HEK293T (cell line): ENCODE results near the gene LIPC.

ENCODE experiments used
- CTCF ChIA-PET: fragments of 350-600 bp; formaldehyde crosslinking; extraction: SDS; loops from one replicate; lab custom pipeline; 2021; ENCODE audit warnings: antibody characterized with exemption, inconsistent platforms; lab: Yijun Ruan, JAX
- POLR2A ChIA-PET: fragments of 350-600 bp; formaldehyde crosslinking; extraction: SDS; loops from one replicate; lab custom pipeline; 2020; ENCODE audit warnings: antibody characterized with exemption, inconsistent platforms; lab: Yijun Ruan, JAX
- DNase-seq: peaks from one replicate; pipeline ENCODE4 v3.0.0; 2012; ENCODE audit warnings: mixed read lengths; ENCODE audit errors: extremely low spot score
- ARNT ChIP-seq: fragments of 450-650 bp; IDR thresholded peaks from 2 replicates; pipeline ENCODE4 v1.6.1; 2017; ENCODE audit warnings: mild to moderate bottlenecking
- BHLHE40 ChIP-seq: fragments of 450-650 bp; IDR thresholded peaks from 2 replicates; pipeline ENCODE4 v1.6.1; 2016; ENCODE audit warnings: mild to moderate bottlenecking, moderate library complexity, borderline replicate concordance
- CTBP1 ChIP-seq: fragments of 450-650 bp; IDR thresholded peaks from 2 replicates; pipeline ENCODE4 v1.6.1; 2016; ENCODE audit warnings: borderline replicate concordance
- ELF4 ChIP-seq: fragments of 450-650 bp; IDR thresholded peaks from 2 replicates; pipeline ENCODE4 v1.6.1; 2017; ENCODE audit warnings: antibody characterized with exemption
- FOXA1 ChIP-seq: fragments of 450-650 bp; IDR thresholded peaks from 2 replicates; pipeline ENCODE4 v1.6.1; 2016; ENCODE audit warnings: mild to moderate bottlenecking
- FOXK2 ChIP-seq: fragments of 450-650 bp; IDR thresholded peaks from 2 replicates; pipeline ENCODE4 v1.6.1; 2016; ENCODE audit warnings: mild to moderate bottlenecking
- FOXM1 ChIP-seq: fragments of 450-650 bp; IDR thresholded peaks from 2 replicates; pipeline ENCODE4 v1.6.1; 2017; ENCODE audit warnings: mild to moderate bottlenecking, borderline replicate concordance
- HDGF ChIP-seq: fragments of 450-650 bp; IDR thresholded peaks from 2 replicates; pipeline ENCODE4 v1.6.1; 2017; ENCODE audit warnings: antibody characterized with exemption, borderline replicate concordance
- L3MBTL2 ChIP-seq: fragments of 450-650 bp; conservative IDR thresholded peaks from 2 replicates; pipeline ENCODE4 v1.6.1; 2016; ENCODE audit warnings: mild to moderate bottlenecking
- LEF1 ChIP-seq: fragments of 450-650 bp; IDR thresholded peaks from 2 replicates; pipeline ENCODE4 v1.6.1; 2017; ENCODE audit warnings: mild to moderate bottlenecking, borderline replicate concordance
- NFRKB ChIP-seq: fragments of 450-650 bp; IDR thresholded peaks from 2 replicates; pipeline ENCODE4 v1.6.1; 2016; ENCODE audit warnings: mild to moderate bottlenecking, moderate library complexity
- PKNOX1 ChIP-seq: fragments of 450-650 bp; IDR thresholded peaks from 2 replicates; pipeline ENCODE4 v1.6.1; 2016
- SP1 ChIP-seq: fragments of 450-650 bp; IDR thresholded peaks from 2 replicates; pipeline ENCODE4 v1.6.1; 2017
- SUZ12 ChIP-seq: fragments of 450-650 bp; IDR thresholded peaks from 2 replicates; pipeline ENCODE4 v1.6.1; 2016; ENCODE audit warnings: mild to moderate bottlenecking
- TARDBP ChIP-seq: fragments of 450-650 bp; IDR thresholded peaks from 2 replicates; pipeline ENCODE4 v1.6.1; 2016
- ZNF384 ChIP-seq: fragments of 450-650 bp; IDR thresholded peaks from 2 replicates; pipeline ENCODE4 v1.6.1; 2016

LIPC gene

DNA sequence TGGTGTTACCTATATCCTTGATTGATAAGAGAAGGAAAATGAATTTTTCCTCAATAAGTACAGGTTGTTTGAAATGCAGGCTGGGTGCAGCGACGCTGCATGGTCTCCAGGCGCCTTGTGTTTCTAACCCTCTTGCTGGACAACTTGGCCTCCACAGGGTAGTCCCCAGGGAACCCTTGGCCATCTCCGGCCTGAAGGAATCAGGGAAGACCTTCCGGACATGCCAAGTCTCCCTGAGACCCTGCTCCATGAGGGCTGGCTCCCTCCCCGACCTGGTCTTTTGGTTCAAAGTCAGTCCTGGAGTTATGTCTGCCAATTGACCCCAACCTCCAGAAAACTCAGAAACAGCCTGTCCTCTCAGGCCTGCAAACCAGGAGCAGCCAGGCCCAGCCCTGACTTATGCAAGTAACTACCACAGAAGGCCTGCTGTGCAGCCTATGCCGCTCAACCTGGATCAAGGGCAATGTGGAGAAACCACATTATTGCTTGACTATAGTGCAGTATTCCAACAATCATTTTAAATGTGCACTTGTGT is 98.3 kb downstream of the LIPC start:
- TF ChIP-seq HDGF (no peak), BHLHE40 (no peak), CTBP1 (no peak), FOXK2 (no peak), SP1 (no peak), TARDBP (no peak), L3MBTL2 (no peak), FOXA1 (no peak), ZNF384 (no peak)
- no peak for DNase-seq
- ChIA-PET CTCF (no interaction called here), POLR2A (no interaction called here)

- no peak for DNase-seq
- CTCF ChIA-PET = no interaction called here
- POLR2A ChIA-PET = no interaction called here
- no peak for TF ChIP-seq FOXA1
- no peak for TF ChIP-seq ZNF384
- no peak for TF ChIP-seq ARNT
- TF ChIP-seq PKNOX1 = no peak
- TF ChIP-seq TARDBP = no peak
- no peak for TF ChIP-seq CTBP1
- TF ChIP-seq SUZ12 = no peak
- TF ChIP-seq SP1 = no peak
- no peak for TF ChIP-seq HDGF
- TF ChIP-seq NFRKB = no peak
- no peak for TF ChIP-seq L3MBTL2
- TF ChIP-seq ELF4 = no peak
- no peak for TF ChIP-seq BHLHE40
- TF ChIP-seq FOXK2 = no peak
- no peak for TF ChIP-seq LEF1
- no peak for TF ChIP-seq FOXM1
Measured at GRCh38 chr15:58532126-58532525, 100.3 kb downstream of the LIPC start.

- ChIA-PET POLR2A (no interaction called here), CTCF (no interaction called here)
- DNase-seq = no peak
- TF ChIP-seq NFRKB (no peak), FOXA1 (no peak), BHLHE40 (no peak), ELF4 (no peak), CTBP1 (no peak), PKNOX1 (no peak), ZNF384 (no peak), SP1 (no peak), FOXM1 (no peak), L3MBTL2 (no peak), ARNT (no peak)
Measured at GRCh38 chr15:58534556-58534955, 102.8 kb downstream of the LIPC start.

- CTCF ChIA-PET = no interaction called here
- TF ChIP-seq LEF1 (no peak), PKNOX1 (no peak), FOXA1 (no peak), SP1 (no peak), NFRKB (no peak), L3MBTL2 (no peak), FOXM1 (no peak), HDGF (no peak), ELF4 (no peak), CTBP1 (no peak), ZNF384 (no peak), FOXK2 (no peak), ARNT (no peak), TARDBP (no peak), BHLHE40 (no peak), SUZ12 (no peak)
- POLR2A ChIA-PET = no interaction called here
- DNase-seq = no peak
Measured at GRCh38 chr15:58535337-58535736, 103.5 kb downstream of the LIPC start.

GRCh38 chr15:58535894-58536293 is 104.1 kb downstream of the LIPC start:
- TF ChIP-seq HDGF (no peak), CTBP1 (no peak), L3MBTL2 (no peak), TARDBP (no peak), FOXM1 (no peak)
- CTCF ChIA-PET = interaction anchor here (0.6 kb wide), 1 partner anchor 199 kb away, joined by 3 read pairs; no protein-coding TSS in a partner anchor
- DNase-seq = no peak
- POLR2A ChIA-PET = no interaction called here

- CTCF ChIA-PET = interaction anchor here (0.6 kb wide), 2 partner anchors 13 to 198 kb away, joined by 3 read pairs; no protein-coding TSS in a partner anchor
- DNase-seq = no peak
- POLR2A ChIA-PET = no interaction called here
- TF ChIP-seq FOXK2 (no peak), TARDBP (no peak), PKNOX1 (no peak), ELF4 (no peak), FOXA1 (no peak), NFRKB (no peak), BHLHE40 (no peak), ARNT (no peak), HDGF (no peak), ZNF384 (no peak), CTBP1 (no peak), SP1 (no peak), SUZ12 (no peak), LEF1 (no peak), L3MBTL2 (no peak), FOXM1 (no peak)
Measured at GRCh38 chr15:58536414-58536813, 104.6 kb downstream of the LIPC start.
